Measurements from ENCODE around the gene LRATD1. TPM values are rescaled to one million over a fixed set of nuclear protein-coding genes. Genes with fewer than 3 reads are reported as not detected.

LRATD1 gene
- total RNA-seq, 2 donors from 2014 or later, result 3.1 to 10.5 TPM

GRCh38 chr2:14661163-14661562 lies 28.6 kb downstream of the LRATD1 start:
- H3K9me3 ChIP-seq, result no peaks in the 10 kb centered on the region
- no peak overlapping the region for H3K4me3 ChIP-seq
- H3K27ac ChIP-seq, result no peak overlapping the region
- H3K4me1 ChIP-seq, result no peaks in the 10 kb centered on the region
- no peaks in the 10 kb centered on the region for H3K27me3 ChIP-seq
- no peak for DNase-seq (ENCODE audit: low spot score)
- TF ChIP-seq CTCF (IDR thresholded peaks at IDR 0.05), result no peak
- H3K36me3 ChIP-seq, result no peaks in the 10 kb centered on the region

- H3K36me3 ChIP-seq, result no peaks in the 10 kb centered on the region
- H3K27me3 ChIP-seq, result no peaks in the 10 kb centered on the region
- no peak for TF ChIP-seq CTCF (IDR thresholded peaks at IDR 0.05)
- no peaks in the 10 kb centered on the region for H3K4me1 ChIP-seq
- H3K9me3 ChIP-seq, result no peaks in the 10 kb centered on the region
- H3K4me3 ChIP-seq, result no peak overlapping the region
- DNase-seq (ENCODE audit: low spot score), result no peak
- H3K27ac ChIP-seq, result no peak overlapping the region
These were observed 40.9 kb downstream of the LRATD1 start for GRCh38 chr2:14673351-14673875.

GRCh38 chr2:14675489-14675888 lies 43.0 kb downstream of the LRATD1 start:
- Histone ChIP-seq H3K9me3 (no peaks in the 10 kb centered on the region), H3K27ac (no peak overlapping the region), H3K27me3 (no peaks in the 10 kb centered on the region), H3K36me3 (no peaks in the 10 kb centered on the region), H3K4me3 (no peak overlapping the region), H3K4me1 (no peaks in the 10 kb centered on the region)
- TF ChIP-seq CTCF (IDR thresholded peaks at IDR 0.05), result no peak
- no peak for DNase-seq (ENCODE audit: low spot score)

- H3K4me3 ChIP-seq, result no peak overlapping the region
- no peaks in the 10 kb centered on the region for H3K4me1 ChIP-seq
- no peak for DNase-seq (ENCODE audit: low spot score)
- TF ChIP-seq CTCF (IDR thresholded peaks at IDR 0.05), result no peak
- no peaks in the 10 kb centered on the region for H3K9me3 ChIP-seq
- H3K27me3 ChIP-seq, result no peaks in the 10 kb centered on the region
- H3K36me3 ChIP-seq, result no peaks in the 10 kb centered on the region
- H3K27ac ChIP-seq, result no peak overlapping the region
These were observed 43.9 kb downstream of the LRATD1 start for GRCh38 chr2:14676371-14676770.

- no peaks in the 10 kb centered on the region for H3K9me3 ChIP-seq
- H3K27ac ChIP-seq, result no peak overlapping the region
- H3K4me3 ChIP-seq, result no peak overlapping the region
- TF ChIP-seq CTCF (IDR thresholded peaks at IDR 0.05), result no peak
- no peaks in the 10 kb centered on the region for H3K27me3 ChIP-seq
- H3K36me3 ChIP-seq, result no peaks in the 10 kb centered on the region
- H3K4me1 ChIP-seq, result no peaks in the 10 kb centered on the region
- no peak for DNase-seq (ENCODE audit: low spot score)
These were observed 44.5 kb downstream of the LRATD1 start for GRCh38 chr2:14677039-14677438.

- no peak for TF ChIP-seq CTCF (IDR thresholded peaks at IDR 0.05)
- no peaks in the 10 kb centered on the region for H3K9me3 ChIP-seq
- no peaks in the 10 kb centered on the region for H3K4me1 ChIP-seq
- H3K4me3 ChIP-seq, result no peak overlapping the region
- no peaks in the 10 kb centered on the region for H3K36me3 ChIP-seq
- no peak for DNase-seq (ENCODE audit: low spot score)
- H3K27me3 ChIP-seq, result no peaks in the 10 kb centered on the region
- H3K27ac ChIP-seq, result no peak overlapping the region
These were observed 46.2 kb downstream of the LRATD1 start for GRCh38 chr2:14678761-14679160.
